ENCODE measurements around the gene CFAP100. TPM values are rescaled to one million over a fixed set of nuclear protein-coding genes. Genes with fewer than 3 reads are reported as not detected.

Gene CFAP100
- total RNA-seq, 1 donor = not detected

- Histone ChIP-seq H3K9me3 (ENCODE audit: low read depth, low read length) (no peaks in the 10 kb centered on the region), H3K4me1 (ENCODE audit: insufficient read depth, low read length) (no peaks in the 10 kb centered on the region), H3K4me3 (ENCODE audit: low read length) (no peak overlapping the region), H3K27me3 (ENCODE audit: insufficient read depth, low read length) (no peaks in the 10 kb centered on the region)
These were observed 47.6 kb downstream of the CFAP100 start for GRCh38 chr3:126442094-126442855.

GRCh38 chr3:126442856-126443242 lies 48.1 kb downstream of the CFAP100 start:
- Histone ChIP-seq H3K27me3 (ENCODE audit: insufficient read depth, low read length) (no peaks in the 10 kb centered on the region), H3K9me3 (ENCODE audit: low read depth, low read length) (no peaks in the 10 kb centered on the region), H3K4me1 (ENCODE audit: insufficient read depth, low read length) (no peaks in the 10 kb centered on the region), H3K4me3 (ENCODE audit: low read length) (no peak overlapping the region)

DNA sequence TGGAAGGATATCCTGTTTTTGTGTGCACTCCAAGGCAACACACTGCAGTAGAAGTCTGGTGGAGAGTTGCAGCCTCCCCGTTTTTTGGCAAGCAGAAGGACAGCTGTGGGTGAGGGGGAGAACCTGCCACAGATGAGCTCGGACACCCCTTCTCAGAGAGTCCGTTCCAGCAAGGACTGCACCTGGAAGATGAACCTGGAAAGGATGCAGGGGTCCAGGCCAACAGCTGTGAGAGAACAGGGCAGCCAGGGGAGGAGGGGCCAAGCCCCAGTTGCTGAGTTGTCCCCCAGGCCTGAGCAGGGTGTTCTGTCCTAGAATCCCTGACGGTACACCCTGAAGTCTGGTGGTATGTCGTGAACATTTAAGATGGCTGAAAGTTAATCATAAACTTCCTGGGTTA lies 50.8 kb downstream of the CFAP100 start:
- Histone ChIP-seq H3K9me3 (ENCODE audit: low read depth, low read length) (no peaks in the 10 kb centered on the region), H3K4me1 (ENCODE audit: insufficient read depth, low read length) (no peaks in the 10 kb centered on the region), H3K27me3 (ENCODE audit: insufficient read depth, low read length) (no peaks in the 10 kb centered on the region), H3K4me3 (ENCODE audit: low read length) (no peak overlapping the region)

DNA sequence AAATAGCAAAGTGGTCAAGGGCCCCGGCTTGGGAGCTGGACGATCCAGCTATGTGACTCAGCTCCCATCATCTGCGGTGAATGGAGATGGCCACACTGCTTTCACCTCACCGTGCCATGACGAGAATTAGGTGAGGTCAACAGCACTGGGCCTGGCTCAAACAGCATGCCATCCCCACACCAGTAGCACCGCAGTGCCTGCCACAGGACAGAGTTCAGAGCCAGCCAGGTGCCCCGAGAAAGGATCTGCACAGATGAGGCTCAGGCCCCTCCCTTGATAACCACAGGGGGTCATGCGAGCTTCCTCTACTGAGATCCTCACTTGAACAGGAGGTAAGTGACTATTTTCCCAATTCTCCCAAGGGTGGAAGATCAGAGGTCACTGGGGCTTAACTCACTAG lies 51.6 kb downstream of the CFAP100 start:
- H3K9me3 ChIP-seq (ENCODE audit: low read depth, low read length) = no peaks in the 10 kb centered on the region
- no peak overlapping the region for H3K4me3 ChIP-seq (ENCODE audit: low read length)
- H3K4me1 ChIP-seq (ENCODE audit: insufficient read depth, low read length) = no peaks in the 10 kb centered on the region
- H3K27me3 ChIP-seq (ENCODE audit: insufficient read depth, low read length) = no peaks in the 10 kb centered on the region

GRCh38 chr3:126446791-126447190 lies 52.1 kb downstream of the CFAP100 start:
- Histone ChIP-seq H3K9me3 (ENCODE audit: low read depth, low read length) (no peaks in the 10 kb centered on the region), H3K4me3 (ENCODE audit: low read length) (no peak overlapping the region), H3K4me1 (ENCODE audit: insufficient read depth, low read length) (no peaks in the 10 kb centered on the region), H3K27me3 (ENCODE audit: insufficient read depth, low read length) (no peaks in the 10 kb centered on the region)

GRCh38 chr3:126447456-126448106 lies 52.9 kb downstream of the CFAP100 start:
- no peak overlapping the region for H3K4me3 ChIP-seq (ENCODE audit: low read length)
- H3K27me3 ChIP-seq (ENCODE audit: insufficient read depth, low read length) = no peaks in the 10 kb centered on the region
- H3K9me3 ChIP-seq (ENCODE audit: low read depth, low read length) = no peaks in the 10 kb centered on the region
- no peaks in the 10 kb centered on the region for H3K4me1 ChIP-seq (ENCODE audit: insufficient read depth, low read length)

GRCh38 chr3:126448136-126448892 lies 53.6 kb downstream of the CFAP100 start:
- Histone ChIP-seq H3K27me3 (ENCODE audit: insufficient read depth, low read length) (no peaks in the 10 kb centered on the region), H3K4me3 (ENCODE audit: low read length) (no peak overlapping the region), H3K9me3 (ENCODE audit: low read depth, low read length) (no peaks in the 10 kb centered on the region), H3K4me1 (ENCODE audit: insufficient read depth, low read length) (no peaks in the 10 kb centered on the region)

GRCh38 chr3:126448893-126449180 lies 54.1 kb downstream of the CFAP100 start:
- Histone ChIP-seq H3K4me1 (ENCODE audit: insufficient read depth, low read length) (no peaks in the 10 kb centered on the region), H3K4me3 (ENCODE audit: low read length) (no peak overlapping the region), H3K27me3 (ENCODE audit: insufficient read depth, low read length) (no peaks in the 10 kb centered on the region), H3K9me3 (ENCODE audit: low read depth, low read length) (no peaks in the 10 kb centered on the region)

- H3K4me3 ChIP-seq (ENCODE audit: low read length) = no peak overlapping the region
These were observed 54.9 kb downstream of the CFAP100 start for GRCh38 chr3:126449621-126450051.

DNA sequence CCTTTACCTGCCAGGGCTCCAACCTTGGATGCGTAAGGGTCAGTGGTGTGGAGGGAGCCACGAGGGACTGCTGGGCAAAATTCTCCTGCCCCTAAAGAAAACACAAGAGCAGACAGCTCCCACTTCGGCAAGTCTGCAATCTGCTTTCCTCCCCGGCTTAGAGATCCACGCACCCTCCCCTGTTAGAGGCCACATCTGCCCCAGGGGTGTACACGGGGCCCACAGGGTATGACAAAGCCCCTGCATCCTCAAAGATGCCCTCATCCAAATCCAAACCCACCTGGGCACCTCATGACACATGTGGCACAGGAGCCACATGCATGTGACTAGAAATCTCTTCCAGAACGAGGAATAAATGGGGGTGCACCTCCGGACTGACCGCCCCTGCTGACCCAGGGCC lies 55.5 kb downstream of the CFAP100 start:
- Histone ChIP-seq H3K27me3 (ENCODE audit: insufficient read depth, low read length) (no peaks in the 10 kb centered on the region), H3K4me1 (ENCODE audit: insufficient read depth, low read length) (no peaks in the 10 kb centered on the region), H3K4me3 (ENCODE audit: low read length) (no peak overlapping the region), H3K9me3 (ENCODE audit: low read depth, low read length) (no peaks in the 10 kb centered on the region)

More at GRCh38 chr3:126449621-126450051, 54.9 kb downstream of the CFAP100 start:
- Histone ChIP-seq H3K9me3 (ENCODE audit: low read depth, low read length) (no peaks in the 10 kb centered on the region), H3K4me1 (ENCODE audit: insufficient read depth, low read length) (no peaks in the 10 kb centered on the region), H3K27me3 (ENCODE audit: insufficient read depth, low read length) (no peaks in the 10 kb centered on the region)

- Histone ChIP-seq H3K4me3 (ENCODE audit: low read length) (no peak overlapping the region), H3K27me3 (ENCODE audit: insufficient read depth, low read length) (no peaks in the 10 kb centered on the region), H3K4me1 (ENCODE audit: insufficient read depth, low read length) (no peaks in the 10 kb centered on the region), H3K9me3 (ENCODE audit: low read depth, low read length) (no peaks in the 10 kb centered on the region)
These were observed 56.0 kb downstream of the CFAP100 start for GRCh38 chr3:126450744-126451143.

- Histone ChIP-seq H3K4me1 (ENCODE audit: insufficient read depth, low read length) (no peaks in the 10 kb centered on the region), H3K4me3 (ENCODE audit: low read length) (no peak overlapping the region), H3K9me3 (ENCODE audit: low read depth, low read length) (no peaks in the 10 kb centered on the region), H3K27me3 (ENCODE audit: insufficient read depth, low read length) (no peaks in the 10 kb centered on the region)
These were observed 56.8 kb downstream of the CFAP100 start for GRCh38 chr3:126451511-126451910.

DNA sequence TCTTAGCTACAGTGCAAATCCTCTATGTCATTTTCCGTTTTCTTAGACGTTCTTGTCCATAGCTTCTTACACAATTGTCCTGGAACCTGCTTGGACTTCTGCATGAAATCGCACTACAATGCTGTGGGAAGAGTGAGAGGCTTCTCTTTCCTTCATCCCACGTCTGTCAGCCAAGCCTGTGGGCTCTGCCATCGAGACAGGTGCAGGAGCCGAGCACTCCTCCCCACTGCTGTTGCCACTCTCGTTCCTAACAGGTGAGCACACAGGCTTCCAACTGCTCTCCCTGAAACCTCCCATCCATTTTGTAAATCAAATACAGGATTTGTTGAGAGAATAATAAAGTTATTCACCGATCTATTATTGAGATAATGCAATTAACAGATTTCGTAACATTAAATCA lies 57.5 kb downstream of the CFAP100 start:
- H3K9me3 ChIP-seq (ENCODE audit: low read depth, low read length) = no peaks in the 10 kb centered on the region
- H3K4me3 ChIP-seq (ENCODE audit: low read length) = no peak overlapping the region
- H3K4me1 ChIP-seq (ENCODE audit: insufficient read depth, low read length) = no peaks in the 10 kb centered on the region
- no peaks in the 10 kb centered on the region for H3K27me3 ChIP-seq (ENCODE audit: insufficient read depth, low read length)

- Histone ChIP-seq H3K9me3 (ENCODE audit: low read depth, low read length) (no peaks in the 10 kb centered on the region), H3K4me1 (ENCODE audit: insufficient read depth, low read length) (no peaks in the 10 kb centered on the region), H3K27me3 (ENCODE audit: insufficient read depth, low read length) (no peaks in the 10 kb centered on the region), H3K4me3 (ENCODE audit: low read length) (no peak overlapping the region)
These were observed 59.3 kb downstream of the CFAP100 start for GRCh38 chr3:126454025-126454424.

GRCh38 chr3:126454437-126455198 lies 59.9 kb downstream of the CFAP100 start:
- no peak overlapping the region for H3K4me3 ChIP-seq (ENCODE audit: low read length)
- no peaks in the 10 kb centered on the region for H3K9me3 ChIP-seq (ENCODE audit: low read depth, low read length)
- no peaks in the 10 kb centered on the region for H3K4me1 ChIP-seq (ENCODE audit: insufficient read depth, low read length)
- no peaks in the 10 kb centered on the region for H3K27me3 ChIP-seq (ENCODE audit: insufficient read depth, low read length)
